ENCODE measurements around the gene CDKN1B.

DNA sequence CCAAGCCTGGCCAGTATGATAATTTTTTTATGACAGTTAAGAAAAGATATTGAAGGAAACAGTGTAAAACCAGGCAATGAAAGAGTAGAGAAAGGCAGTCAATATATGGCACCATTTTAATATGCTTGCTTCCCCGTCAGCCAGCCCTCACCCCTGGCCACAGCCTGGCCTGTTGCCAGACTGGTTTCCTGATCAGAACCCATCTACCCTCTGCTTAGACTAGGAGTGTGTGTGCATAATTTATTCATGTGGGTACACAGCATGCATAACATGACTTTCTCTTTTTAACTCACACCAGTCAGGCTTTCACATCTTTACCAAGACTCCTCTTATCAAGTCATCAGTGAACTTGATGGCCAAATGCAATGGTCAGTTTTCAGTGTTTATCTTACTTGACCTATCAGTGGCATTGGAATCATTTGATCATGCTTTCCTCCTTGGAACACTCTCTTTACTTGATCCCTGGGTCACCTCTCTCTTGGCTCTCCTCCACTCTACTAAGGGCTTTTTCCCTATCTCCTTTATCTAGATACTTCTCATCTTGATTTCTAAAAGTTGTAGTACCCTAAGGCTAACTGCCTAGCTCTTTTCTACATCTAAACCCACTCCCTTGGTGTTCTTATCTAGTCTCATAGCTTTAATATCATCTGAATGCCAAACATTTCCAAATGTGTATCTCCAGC, 11.2 kb upstream of the CDKN1B start:
- TF ChIP-seq ZNF274 (IDR thresholded peaks at IDR 0.05; ENCODE audit: low read depth, low read length) (no peak), YY1 (IDR thresholded peaks at IDR 0.05; ENCODE audit: insufficient read depth, insufficient read length) (no peak)

All from NT2/D1 (cell line).